Inflammatory macrophage treated with lipopolysaccharide for 4 hours (primary cell): Measurements from ENCODE around the gene SUZ12.
"Not testable (repeated sequence)": the region's sequence is repeated elsewhere in the genome, so short reads cannot be mapped to it uniquely, and the experiment has no call there.

Experiments used
- DNase-seq: peaks from one replicate; pipeline ENCODE4 v3.0.0-alpha.2; 2020

SUZ12 gene

DNA sequence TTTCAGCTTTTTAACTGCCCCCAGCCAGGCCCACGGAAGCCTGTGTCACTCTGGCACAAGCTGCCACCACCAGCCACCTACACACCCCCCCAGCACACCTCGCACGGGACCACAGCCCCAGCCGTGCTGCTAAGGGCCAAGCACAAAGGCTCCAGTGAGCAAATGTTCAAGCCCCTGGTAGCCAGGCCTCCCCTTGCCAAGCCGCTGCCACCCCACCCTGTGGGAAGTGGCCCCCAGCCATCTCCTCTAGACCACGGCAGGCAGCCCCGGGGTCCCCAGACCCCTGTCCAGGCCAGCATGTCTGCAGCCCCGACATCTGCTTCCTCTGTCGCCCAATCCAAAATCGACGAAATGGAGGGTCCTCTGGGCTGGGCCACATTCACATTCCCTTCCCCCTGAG lies 105.5 kb downstream of the SUZ12 start:
- not testable (repeated sequence) for DNase-seq

DNA sequence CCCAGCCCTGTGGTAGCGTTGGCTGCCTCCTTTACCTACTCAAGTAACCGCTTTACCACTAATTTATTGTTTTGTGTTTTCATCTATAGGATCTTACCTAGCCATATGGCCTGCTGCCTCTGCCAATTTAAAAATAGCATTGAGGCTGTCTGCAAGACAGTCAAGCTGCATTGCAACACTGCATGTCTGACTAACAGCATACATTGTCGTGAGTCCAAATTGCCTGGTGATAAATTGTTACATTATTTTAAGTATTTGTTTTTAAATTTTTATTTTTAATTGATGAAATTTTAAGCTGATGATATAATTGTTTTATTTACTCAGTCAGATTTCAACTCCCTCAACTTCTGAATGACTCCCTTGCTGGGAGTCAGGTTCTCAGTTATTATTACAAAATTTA lies 108.8 kb downstream of the SUZ12 start:
- not testable (repeated sequence) for DNase-seq

DNA sequence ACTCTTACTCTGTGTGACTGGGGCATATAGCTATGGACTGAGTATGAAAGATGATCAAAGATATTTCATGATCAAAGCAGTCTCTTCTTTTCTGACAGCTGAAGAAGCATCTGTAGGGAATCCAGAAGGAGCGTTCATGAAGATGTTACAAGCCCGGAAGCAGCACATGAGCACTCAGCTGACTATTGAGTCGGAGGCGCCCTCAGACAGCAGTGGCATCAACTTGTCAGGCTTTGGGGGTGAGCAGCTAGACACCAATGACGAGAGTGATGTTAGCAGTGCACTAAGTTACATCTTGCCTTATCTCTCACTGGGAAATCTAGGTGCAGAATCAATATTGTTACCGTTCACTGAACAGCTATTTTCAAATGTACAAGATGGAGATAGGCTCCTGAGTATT lies 110.9 kb downstream of the SUZ12 start:
- not testable (repeated sequence) for DNase-seq
